GM12864 (cell line): ENCODE measurements around the gene PSKH1.
"Not testable (repeated sequence)": the region's sequence is repeated elsewhere in the genome, so short reads cannot be mapped to it uniquely, and the experiment has no call there.

Experiments
- DNase-seq: peaks from one replicate; pipeline ENCODE4 v3.0.0-alpha.2; 2011; ENCODE audit warnings: low read depth
- H3K4me3 ChIP-seq: 2 replicates; pipeline ENCODE4 v1.5.1; 2011; ENCODE audit warnings: mild to moderate bottlenecking, low read depth, low read length, control low read depth
- CTCF ChIP-seq: IDR thresholded peaks from 2 replicates; pipeline ENCODE4 v1.5.1; 2011; ENCODE audit warnings: low read depth, mild to moderate bottlenecking, moderate library complexity, low read length, control low read depth, inconsistent platforms; ENCODE audit errors: missing control alignments

PSKH1 gene

GRCh38 chr16:67966549-67967182, 73.6 kb downstream of the PSKH1 start:
- peak overlapping the region; percentile 85 for H3K4me3 ChIP-seq
- no peak for DNase-seq
- TF ChIP-seq CTCF, result no peak

- H3K4me3 ChIP-seq, result peak overlapping the region; percentile 85
- TF ChIP-seq CTCF, result no peak
- no peak for DNase-seq
Observed at GRCh38 chr16:67967183-67967957, 74.3 kb downstream of the PSKH1 start.

DNA sequence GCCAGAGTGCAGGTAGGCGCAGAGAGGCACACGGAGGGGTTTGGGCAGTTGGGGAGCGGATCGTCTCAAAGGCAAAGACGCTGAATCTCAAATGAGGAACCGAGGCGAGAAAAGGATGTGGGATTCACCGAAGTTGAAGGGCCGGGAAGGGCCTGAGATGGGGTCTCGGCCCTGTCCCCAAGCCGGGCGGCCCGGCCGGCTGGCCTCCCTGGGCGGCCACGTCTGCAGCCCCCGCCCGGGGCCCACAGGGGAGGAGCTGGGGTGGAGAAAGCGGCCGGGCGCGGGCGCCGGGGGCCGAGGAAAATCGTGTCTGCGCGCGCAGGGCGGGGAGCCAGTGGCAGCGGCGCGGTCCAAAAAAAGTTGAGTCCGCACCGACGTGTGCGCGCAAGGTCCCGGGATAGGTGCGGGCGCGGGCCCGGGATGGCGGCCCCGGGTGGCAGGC, 74.9 kb downstream of the PSKH1 start:
- DNase-seq, result no peak
- peak overlapping the region; percentile 85 for H3K4me3 ChIP-seq
- TF ChIP-seq CTCF, result no peak

DNA sequence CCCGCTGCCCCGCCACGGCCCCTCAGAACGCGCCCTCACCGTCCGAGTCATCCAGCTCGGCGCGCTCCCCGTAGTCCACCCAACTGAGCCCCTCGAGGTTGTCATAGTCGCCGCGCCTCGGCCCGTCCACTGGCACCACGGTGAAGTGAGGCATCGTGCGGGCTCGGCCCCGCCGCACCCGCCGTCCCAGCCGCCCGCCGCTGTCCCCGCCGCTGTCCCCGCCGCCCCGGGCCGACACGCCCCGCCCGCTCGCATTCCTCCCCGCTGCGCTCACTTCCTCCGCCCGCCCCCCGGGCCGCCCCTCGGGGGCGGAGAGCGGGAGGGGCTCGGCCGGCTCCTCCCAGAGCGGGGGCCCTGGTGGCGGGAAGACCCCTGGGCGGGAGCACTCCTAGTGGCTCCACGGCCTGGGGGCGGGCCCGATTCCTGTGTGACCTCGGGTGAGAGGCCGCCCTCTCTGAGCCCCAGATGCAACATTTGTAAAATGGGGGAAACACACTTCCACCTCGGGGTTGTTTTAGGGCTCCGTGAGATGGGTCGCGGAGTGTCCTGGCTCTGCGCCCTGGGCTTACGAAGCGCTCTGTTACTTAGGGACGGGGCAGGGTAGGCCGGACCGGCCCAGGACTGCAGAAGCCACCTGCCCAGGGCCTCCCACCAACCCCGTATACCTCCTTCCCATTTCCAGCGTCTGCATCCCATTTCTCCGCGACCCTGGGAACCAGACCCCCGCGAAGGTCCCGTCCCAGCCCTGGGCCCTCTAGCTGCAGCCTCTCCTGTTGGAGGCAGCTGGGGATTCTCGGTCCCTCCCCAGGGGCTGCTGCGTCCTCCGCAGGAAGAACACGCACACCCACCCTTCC, 75.6 kb downstream of the PSKH1 start, which contains the start of gene SLC12A4:
Gene SLC12A4, minus strand, starts transcription at position 238 of the 854 bp plus-strand sequence. Its CDS starts 84 bp downstream, at position 154.
- peak within 1 kb of the TSS; percentile 85 for H3K4me3 ChIP-seq
- no peak for TF ChIP-seq CTCF
- peak; percentile 55 for DNase-seq

GRCh38 chr16:67969254-67970039, 76.4 kb downstream of the PSKH1 start:
- H3K4me3 ChIP-seq, result peak overlapping the region; percentile 85
- DNase-seq, result no peak
- no peak for TF ChIP-seq CTCF

DNA sequence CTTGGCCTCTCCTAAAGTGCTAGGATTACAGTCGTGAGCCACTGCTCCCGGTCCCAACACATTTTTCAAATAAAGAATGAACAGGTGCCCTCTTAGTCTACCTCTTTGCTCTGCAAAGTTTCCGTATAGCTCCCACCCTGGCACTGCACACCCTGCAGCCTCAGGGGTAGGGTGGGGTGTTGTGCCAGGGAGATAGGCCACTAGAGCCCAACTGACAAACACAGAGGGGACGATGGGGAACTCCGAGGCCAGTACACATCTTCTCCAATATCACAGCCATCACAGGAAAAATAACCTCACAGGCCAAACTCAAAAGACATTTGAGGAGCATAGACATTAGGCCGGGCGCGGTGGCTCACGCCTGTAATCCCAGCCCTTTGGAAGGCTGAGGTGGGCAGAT, 78.1 kb downstream of the PSKH1 start:
- no peak for DNase-seq
- TF ChIP-seq CTCF, result no peak
- no peak overlapping the region for H3K4me3 ChIP-seq

DNA sequence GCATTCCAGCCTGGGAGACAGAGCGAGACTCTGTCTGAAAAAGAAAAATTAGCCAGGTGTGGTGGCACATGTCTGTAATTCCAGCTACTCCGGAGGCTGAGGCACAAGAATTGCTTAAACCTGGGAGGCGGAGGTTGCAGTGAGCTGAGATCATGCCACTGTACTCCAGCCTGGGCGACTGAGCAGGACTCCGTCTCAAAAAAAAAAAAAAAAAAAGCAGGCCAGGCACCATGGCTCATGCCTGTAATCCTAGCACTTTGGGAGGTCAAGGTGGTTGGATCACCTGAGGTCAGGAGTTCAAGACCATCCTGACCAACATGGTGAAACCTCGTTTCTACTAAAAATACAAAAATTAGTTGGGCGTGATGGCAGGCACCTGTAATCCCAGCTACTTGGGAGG, 79.2 kb downstream of the PSKH1 start:
- not testable (repeated sequence) for DNase-seq, H3K4me3 ChIP-seq
